ENCODE measurements around the gene NAP1L1.
A peak's percentile ranks its signal among the peaks of the same experiment; 100 is the strongest.

The NAP1L1 gene

GRCh38 chr12:76083904-76084862 is at the start of gene NAP1L1:
Gene NAP1L1 (minus strand): TSS chr12:76084685. CDS start chr12:76074219, 10,466 bp downstream.
- peak; percentile 97 for DNase-seq

DNA sequence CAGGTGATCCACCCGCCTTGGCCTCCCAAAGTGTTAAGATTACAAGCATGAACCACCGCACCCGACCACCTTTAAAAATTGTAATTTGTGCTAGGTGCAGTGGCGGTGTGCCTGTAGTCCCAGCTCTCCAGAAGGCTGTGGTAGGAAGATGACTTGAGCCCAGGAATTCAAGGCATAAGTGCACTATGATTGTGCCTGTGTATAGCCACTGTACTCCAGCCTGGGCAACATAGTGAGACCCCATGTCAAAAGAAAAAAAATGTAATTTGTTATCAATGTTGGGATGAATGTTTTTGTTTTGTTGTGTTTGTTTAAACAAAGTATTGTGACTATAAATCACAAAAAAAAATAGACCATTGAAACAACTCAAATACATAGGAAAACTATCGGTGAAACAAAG is 43.1 kb upstream of the NAP1L1 start:
- DNase-seq: no peak

DNA sequence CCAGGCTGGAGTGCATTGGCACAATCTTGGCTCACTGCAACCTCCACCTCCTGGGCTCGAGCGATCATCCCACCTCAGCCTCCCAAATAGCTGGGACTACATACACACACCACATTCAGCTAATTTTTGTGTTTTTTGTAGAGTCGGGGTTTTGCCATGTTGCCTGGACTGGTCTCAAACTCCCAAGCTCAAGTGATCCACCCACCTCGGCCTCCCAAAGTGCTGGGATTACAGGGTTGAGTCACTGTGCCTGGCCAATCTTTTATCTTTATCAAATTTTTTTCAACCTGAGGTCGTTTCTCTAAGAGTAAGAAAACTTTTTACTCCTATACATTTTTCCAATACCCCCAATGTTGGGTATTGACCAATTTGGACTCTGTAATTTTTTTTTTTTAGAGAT is 40.0 kb upstream of the NAP1L1 start:
- no peak for DNase-seq

GRCh38 chr12:76123259-76124212 is 39.1 kb upstream of the NAP1L1 start:
- no peak for DNase-seq

DNA sequence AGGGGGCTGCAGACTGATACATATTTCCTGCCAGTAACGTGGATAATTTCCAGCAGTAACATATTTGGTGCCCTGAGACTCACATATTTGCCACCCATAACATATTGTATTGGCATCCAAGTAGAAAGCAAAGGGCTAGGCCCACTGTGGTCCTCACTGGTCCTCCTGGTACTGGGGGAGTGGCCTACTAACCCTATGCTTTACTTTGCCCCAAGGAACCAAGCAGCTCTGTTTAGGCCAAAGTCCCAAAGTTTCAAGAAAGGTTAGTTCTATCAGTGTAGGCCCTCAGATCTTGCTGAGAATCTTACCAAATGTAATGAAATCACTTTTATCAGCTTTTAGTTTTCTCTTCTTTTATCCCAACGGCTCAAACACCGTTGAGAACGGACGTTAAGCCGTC is 35.4 kb upstream of the NAP1L1 start:
- no peak for DNase-seq

- no peak for DNase-seq
Observed at GRCh38 chr12:76117751-76118150, 33.3 kb upstream of the NAP1L1 start.

- no peak for DNase-seq
Observed at GRCh38 chr12:76117067-76117691, 32.7 kb upstream of the NAP1L1 start.

DNA sequence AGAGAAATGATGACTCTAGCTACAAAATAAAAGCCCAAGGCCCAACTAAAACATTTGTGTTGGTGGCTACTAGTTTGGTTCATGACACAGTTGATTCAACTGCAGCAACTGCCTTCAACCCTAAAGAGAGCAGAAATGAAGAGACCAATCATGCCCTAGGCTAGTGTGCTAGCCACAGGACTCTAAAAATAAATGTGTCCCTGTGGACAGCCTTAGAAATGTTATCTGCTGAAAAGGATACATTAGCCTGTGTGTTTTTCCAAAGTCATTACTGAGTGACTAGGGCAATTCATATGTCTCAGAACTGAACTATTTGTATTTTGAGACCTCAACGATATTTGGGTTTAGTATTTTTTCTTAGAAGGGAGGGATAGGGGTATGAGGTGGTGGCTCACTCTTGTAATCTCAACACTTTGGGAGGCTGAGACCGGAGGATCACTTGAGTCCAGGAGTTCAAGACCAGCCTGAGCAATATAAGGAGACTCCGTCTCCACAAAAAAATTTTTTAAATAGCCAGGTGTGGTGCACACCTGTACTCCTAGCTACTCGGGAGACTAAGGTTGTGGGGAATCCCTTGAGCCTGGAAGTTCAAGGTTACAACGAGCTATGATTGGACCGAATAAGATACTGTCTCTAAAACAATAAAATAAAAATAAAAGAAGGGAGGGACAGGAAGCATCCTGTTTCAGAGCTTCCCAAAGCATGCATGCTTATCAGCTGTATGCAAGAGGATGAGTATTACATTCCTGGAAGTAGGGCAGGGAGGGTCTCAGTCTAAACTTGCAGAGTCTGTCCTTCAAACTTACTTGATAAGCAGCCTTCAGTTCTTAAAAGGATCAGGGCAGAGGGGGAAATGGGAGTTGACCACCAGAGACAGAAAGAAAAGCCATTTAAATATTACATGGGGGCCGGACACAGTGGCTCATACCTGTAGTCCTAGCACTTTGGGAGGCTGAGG is 29.6 kb upstream of the NAP1L1 start:
- no peak for DNase-seq

GRCh38 chr12:76111209-76111749 is 26.8 kb upstream of the NAP1L1 start:
- DNase-seq: no peak

- no peak for DNase-seq
Observed at GRCh38 chr12:76109879-76110278, 25.4 kb upstream of the NAP1L1 start.

- DNase-seq: no peak
Observed at GRCh38 chr12:76108356-76108755, 23.9 kb upstream of the NAP1L1 start.

DNA sequence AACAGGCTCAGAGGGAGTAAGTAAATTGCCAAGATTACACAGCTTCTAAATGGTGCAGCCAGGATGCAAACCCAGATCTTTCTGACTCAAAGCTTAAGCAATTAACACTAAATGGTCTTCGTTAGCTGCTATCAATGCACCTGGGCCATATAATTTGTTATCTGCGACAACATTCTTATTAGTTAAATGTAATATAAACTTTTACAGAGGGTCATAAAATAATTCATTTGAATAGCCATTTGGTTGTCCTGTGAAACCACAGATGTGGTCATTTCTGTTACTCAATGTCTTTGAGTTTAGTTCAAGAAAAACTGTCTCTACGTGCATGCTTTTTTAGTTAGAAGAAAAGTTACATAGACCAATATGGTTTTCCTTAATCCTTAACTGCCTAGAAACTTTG is 22.1 kb upstream of the NAP1L1 start:
- no peak for DNase-seq

GRCh38 chr12:76103958-76104357 is 19.5 kb upstream of the NAP1L1 start:
- no peak for DNase-seq

- no peak for DNase-seq
Observed at GRCh38 chr12:76101739-76102385, 17.4 kb upstream of the NAP1L1 start.

GRCh38 chr12:76096079-76096646 is 11.7 kb upstream of the NAP1L1 start:
- DNase-seq: no peak

DNA sequence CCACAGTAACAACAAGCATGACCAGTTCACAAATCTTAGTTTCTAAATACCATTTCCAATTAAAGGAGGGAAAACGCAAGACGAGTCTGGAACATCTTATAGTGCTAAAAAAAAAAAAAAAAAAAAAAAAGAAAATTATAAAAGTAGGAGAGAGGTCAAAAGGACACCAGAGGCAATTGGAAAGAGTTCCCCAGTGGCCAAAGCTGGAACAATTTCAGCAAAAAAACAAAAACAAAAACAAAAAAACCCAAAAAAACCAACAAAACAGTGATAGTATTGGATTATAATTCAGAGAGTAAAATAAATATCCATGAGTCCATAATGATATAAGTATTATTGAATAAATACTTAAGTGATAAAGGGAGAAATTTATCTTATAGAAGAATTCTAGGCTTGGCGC is 10.3 kb upstream of the NAP1L1 start:
- DNase-seq: no peak

DNA sequence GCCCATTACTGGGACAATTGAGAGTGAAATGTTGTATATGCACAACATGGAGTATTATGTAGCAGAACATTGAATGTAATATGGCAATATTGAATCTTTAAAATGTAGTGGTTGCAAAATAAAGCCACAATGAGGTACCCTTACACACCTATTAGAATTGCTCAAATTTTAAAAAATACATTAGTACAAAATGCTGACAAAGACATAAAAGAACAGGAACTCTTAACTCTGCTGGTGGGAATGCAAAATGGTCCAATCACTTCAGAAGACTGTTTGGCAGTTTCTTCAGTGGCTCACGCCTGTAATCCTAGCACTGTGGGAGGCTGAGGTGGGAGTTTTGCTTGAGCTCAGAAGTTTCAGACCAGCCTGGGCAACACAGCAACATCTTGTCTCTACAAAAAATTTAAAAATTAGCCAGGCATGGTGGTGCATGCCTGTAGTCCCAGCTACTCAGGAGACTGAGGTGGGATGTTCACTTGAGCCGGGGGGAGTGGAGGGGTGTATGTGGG is 6.8 kb upstream of the NAP1L1 start:
- no peak for DNase-seq

- DNase-seq: peak; percentile 14 to 54
Observed at GRCh38 chr12:76085520-76085868, 1.0 kb upstream of the NAP1L1 start.

DNA sequence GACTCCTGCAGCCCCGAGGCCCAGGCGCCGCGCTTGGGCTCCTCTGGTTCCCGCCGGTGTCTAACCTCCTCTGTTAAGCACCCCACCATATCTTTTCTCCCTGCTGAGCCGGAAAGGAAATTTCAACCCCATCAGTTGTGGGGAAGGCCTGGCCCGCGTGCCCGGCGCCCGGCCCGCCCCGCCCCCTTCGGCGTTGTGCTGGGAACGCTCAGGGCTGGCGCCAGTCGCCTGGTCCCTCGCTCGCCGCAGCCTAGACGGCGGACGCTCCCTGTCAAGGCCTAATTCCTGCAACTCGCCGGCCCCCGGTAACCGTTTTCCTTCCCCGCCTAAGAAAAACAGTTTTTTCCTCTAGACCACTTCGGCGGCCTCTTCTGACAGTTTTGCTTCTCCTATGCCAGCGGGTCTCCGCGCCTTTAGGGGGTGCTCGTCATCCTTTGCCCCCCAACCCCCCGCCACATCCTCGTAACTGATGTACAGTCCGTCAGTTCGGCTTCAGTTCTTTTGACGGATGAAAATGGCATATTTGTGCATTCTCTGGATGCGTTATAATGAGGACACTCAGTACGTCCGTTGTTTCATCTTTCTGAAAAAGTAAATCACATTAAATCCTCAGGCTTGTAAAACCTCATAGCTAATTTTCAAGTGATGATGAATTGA is 506 bp upstream of the NAP1L1 start:
- no peak for DNase-seq

Measured in stimulated activated CD4-positive, alpha-beta T cell treated with anti-CD3 and anti-CD28 coated beads, Interleukin-2, amount 100 ng/mL, for 24 hours (primary cell).